Stimulated activated naive CD8-positive, alpha-beta T cell treated with anti-CD3 and anti-CD28 coated beads, Interleukin-15, Interleukin-2, amounts not matched to agents 100 ng/mL and 50 ng/mL, for 24 hours (primary cell): Measurements from ENCODE around the gene XPO1.
A peak's percentile ranks its signal among the peaks of the same experiment; 100 is the strongest.
"Not testable (repeated sequence)": the region's sequence is repeated elsewhere in the genome, so short reads cannot be mapped to it uniquely, and the experiment has no call there.

Source experiments
- H3K27ac Mint-ChIP-seq: one replicate; pipeline ENCODE4 v1.8.0; 2021; ENCODE audit warnings: mild to moderate bottlenecking, mixed read lengths
- H3K27me3 Mint-ChIP-seq: one replicate; pipeline ENCODE4 v1.8.0; 2021; ENCODE audit warnings: mixed read lengths
- H3K36me3 Mint-ChIP-seq: one replicate; pipeline ENCODE4 v1.8.0; 2021; ENCODE audit warnings: low read depth, mixed read lengths
- H3K4me1 Mint-ChIP-seq: one replicate; pipeline ENCODE4 v1.8.0; 2021; ENCODE audit warnings: low read depth, mixed read lengths
- H3K4me3 Mint-ChIP-seq: one replicate; pipeline ENCODE4 v1.8.0; 2021; ENCODE audit warnings: mild to moderate bottlenecking, mixed read lengths
- H3K9me3 Mint-ChIP-seq: one replicate; pipeline ENCODE4 v1.8.0; 2021; ENCODE audit warnings: mixed read lengths

The XPO1 gene

DNA sequence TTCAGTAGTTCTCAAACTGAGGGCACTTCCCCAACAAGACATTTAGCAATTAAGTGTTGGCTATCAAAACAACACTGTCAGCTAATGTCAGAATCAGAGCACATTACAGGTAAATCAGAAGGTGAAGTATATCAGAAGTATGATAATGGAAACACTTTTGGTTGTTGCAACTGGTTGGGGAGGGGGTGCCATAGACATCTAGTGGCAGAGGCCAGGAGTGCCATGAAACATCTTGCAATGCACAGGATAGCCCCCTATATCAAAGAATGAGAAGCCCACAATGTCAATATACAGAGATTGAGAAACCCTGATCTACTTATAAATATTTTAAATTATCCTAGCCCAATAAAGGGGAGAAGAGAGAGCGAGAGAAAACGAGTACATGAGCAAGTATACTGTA lies 4.9 kb upstream of the XPO1 start:
- Mint-ChIP-seq H3K9me3 (no peaks in the 10 kb centered on the region), H3K36me3 (no peaks in the 10 kb centered on the region), H3K27ac (no peak overlapping the region), H3K4me1 (peaks cover 15% of the 10 kb centered on the region), H3K27me3 (no peaks in the 10 kb centered on the region), H3K4me3 (no peak overlapping the region)

DNA sequence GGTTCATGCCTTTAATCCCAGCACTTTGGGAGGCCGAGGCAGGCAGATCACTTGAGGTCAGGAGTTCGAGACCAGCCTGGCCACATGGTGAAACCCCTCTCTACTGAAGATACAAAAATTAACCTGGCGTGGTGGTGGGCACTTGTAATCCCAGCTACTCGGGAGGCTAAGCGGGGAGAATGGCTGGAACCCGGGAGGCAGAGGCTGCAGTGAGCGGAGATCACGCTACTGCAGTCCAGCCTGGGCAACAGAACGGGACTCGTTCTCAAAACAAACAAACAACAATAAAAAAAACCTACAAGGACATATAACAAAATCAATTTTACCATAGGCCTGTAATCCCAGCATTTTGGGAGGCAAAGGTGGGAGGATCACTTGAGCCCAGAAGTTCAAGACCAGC lies 2.0 kb upstream of the XPO1 start:
- peak overlapping the region; percentile 100 for H3K27ac Mint-ChIP-seq
- H3K36me3 Mint-ChIP-seq = peaks cover 17% of the 10 kb centered on the region
- H3K4me1 Mint-ChIP-seq = peaks cover 32% of the 10 kb centered on the region
- not testable (repeated sequence) for H3K9me3 Mint-ChIP-seq, H3K4me3 Mint-ChIP-seq, H3K27me3 Mint-ChIP-seq

DNA sequence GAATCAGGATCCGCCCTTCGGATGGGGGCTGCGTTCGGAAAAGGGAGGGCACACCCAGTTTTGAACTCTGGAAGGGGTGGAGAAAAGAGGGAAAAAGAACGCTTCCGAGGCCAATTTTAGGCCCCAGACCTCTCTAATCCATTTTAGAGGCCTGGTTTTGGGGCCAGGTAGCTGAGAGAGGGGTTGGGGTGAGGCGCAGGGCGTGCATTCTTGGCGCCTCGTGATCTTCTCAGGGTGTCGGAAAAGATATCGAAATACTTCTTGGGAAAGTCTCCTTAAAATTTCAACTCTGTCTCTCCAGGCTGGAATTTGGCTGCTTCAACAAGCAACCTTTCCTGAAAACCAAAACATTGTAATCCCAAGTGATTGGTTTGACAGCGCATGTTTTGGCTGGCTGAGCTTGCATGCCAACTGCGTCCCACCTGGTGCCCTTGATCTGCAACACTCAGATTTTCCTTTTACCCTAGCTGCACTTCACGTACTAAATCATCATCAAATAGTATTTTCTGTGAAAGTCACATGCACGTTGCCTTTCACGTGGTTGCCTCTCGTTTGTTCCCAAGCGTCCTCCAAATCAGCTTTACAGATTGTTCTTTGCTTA lies 864 bp upstream of the XPO1 start:
- Mint-ChIP-seq H3K27me3 (no peaks in the 10 kb centered on the region), H3K36me3 (peaks cover 18% of the 10 kb centered on the region), H3K4me1 (peaks cover 44% of the 10 kb centered on the region), H3K9me3 (no peaks in the 10 kb centered on the region), H3K27ac (peak overlapping the region; percentile 100), H3K4me3 (peak overlapping the region; percentile 95)

DNA sequence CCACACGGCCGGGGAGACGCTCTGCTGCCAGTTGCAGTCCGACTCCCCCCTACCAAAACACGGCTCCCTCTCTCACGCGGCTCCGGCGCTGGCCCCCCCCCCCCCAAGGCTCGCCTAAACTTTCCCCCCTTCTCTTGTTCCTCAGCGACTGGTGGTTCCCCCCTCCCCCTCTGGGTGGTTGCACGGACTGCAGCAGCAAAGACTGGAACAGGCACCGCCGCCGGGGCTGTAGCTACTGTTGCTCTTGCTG lies 281 bp downstream of the XPO1 start:
- H3K9me3 Mint-ChIP-seq = no peaks in the 10 kb centered on the region
- H3K4me3 Mint-ChIP-seq = peak overlapping the region; percentile 95
- H3K27me3 Mint-ChIP-seq = no peaks in the 10 kb centered on the region
- H3K27ac Mint-ChIP-seq = peak overlapping the region; percentile 100
- peaks cover 51% of the 10 kb centered on the region for H3K4me1 Mint-ChIP-seq
- peaks cover 27% of the 10 kb centered on the region for H3K36me3 Mint-ChIP-seq

DNA sequence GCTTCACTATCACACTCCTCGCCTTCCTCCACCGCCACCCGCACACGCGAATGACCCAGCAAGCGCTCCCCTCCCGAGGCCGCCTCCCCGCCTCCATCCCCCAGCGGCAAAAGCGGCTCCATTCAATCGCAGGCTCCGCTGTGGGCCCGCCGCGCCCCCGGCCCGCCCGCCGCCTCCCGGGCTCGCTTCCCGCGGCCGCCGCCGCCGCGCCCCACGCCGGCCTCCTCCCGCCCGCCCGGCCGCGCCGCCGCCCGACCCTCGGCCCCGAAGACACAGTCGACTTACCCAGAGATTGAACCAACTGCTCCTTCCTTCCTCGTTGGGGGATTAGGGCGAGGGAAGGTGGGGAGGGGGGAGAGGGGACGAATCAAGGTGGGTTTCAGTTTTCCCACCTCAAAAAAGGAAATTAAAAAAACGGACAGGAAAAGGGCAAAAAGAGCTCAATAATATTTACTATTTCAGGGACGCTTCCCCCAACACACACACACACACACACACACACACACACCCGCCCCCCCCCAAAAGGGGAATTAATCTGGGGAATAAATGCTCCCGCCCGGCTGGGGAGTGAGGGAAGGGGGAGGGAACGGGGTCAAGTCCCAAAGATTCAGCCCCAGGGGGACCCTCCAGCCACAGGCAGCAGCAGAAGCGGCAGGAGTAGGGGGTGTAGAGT lies 743 bp downstream of the XPO1 start:
- Mint-ChIP-seq H3K36me3 (peaks cover 30% of the 10 kb centered on the region), H3K27me3 (no peaks in the 10 kb centered on the region), H3K4me1 (peaks cover 55% of the 10 kb centered on the region), H3K4me3 (peak overlapping the region; percentile 95), H3K9me3 (no peaks in the 10 kb centered on the region), H3K27ac (peak overlapping the region; percentile 100)

DNA sequence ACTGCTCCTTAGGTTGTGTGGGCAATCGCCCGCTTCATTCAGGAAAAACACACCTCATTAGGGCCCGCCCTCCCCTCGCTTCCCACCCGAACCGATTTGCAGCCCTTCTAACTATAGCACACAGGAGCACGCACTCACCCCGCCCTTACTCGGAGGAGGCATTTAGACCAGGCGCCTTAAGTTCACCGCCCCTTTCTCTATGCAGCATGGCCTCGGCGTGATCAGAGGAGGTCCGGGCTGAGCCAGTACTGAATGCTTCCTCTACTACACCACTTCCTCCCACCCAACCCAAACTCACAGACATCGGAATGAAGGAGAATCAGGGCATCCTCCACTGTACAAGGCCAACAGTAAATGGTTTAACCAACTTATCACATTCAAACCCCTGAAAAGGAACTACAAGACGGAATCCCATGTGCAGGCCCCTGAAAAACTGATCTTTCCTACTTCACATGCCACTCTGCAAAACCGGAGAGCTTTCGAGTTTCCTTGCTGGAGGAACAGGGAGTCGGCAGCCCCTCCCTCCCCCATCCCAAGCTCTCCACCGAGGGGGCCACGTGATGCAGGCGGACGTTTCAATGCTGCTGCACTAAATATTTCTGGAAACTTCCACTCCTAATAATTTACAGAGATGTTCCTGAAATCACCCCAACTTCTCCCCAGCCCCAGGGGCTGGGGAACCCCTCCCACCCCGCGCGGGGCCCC lies 1.4 kb downstream of the XPO1 start:
- Mint-ChIP-seq H3K27me3 (no peaks in the 10 kb centered on the region), H3K36me3 (peaks cover 35% of the 10 kb centered on the region), H3K27ac (peak overlapping the region; percentile 99), H3K4me3 (peak overlapping the region; percentile 95), H3K9me3 (no peaks in the 10 kb centered on the region), H3K4me1 (peaks cover 60% of the 10 kb centered on the region)

DNA sequence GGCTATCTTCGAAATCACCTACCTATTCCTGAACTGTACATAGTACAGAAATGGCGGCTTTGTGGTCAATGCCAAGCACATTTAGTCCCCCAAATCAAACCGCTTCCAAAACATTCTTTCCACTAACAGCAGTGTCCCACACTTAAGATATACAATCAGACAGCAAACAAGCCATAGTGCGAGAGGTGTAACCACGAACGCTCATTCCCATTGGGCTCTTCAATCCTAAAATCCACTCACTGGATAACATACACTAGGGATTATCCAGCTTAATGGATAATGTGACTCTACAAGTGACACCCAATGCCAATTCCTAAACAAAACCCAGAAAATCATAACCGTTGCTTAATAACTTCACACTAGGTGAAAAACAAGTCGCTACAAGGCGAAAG lies 2.0 kb downstream of the XPO1 start:
- H3K9me3 Mint-ChIP-seq = no peaks in the 10 kb centered on the region
- no peaks in the 10 kb centered on the region for H3K27me3 Mint-ChIP-seq
- H3K36me3 Mint-ChIP-seq = peaks cover 39% of the 10 kb centered on the region
- peaks cover 64% of the 10 kb centered on the region for H3K4me1 Mint-ChIP-seq
- peak overlapping the region; percentile 95 for H3K4me3 Mint-ChIP-seq
- peak overlapping the region; percentile 99 for H3K27ac Mint-ChIP-seq

DNA sequence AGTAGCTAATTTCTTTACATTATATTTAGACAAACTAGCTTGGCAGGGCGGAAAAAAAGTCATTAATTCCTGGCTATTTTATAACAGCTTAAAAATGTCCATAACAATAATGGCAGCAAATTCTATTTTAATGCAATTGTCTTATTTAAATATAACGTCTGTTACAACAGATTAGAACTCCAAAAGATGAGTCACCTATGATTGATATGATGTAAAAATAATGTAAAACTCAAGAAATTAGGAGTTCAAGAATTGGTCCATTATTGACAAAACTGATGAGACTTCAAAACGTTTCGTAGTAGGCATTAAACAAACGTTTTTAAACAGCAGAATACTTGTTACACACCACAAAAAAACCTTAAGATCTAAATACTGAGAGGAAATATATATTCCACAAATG lies 2.7 kb downstream of the XPO1 start:
- Mint-ChIP-seq H3K27me3 (no peaks in the 10 kb centered on the region), H3K9me3 (no peaks in the 10 kb centered on the region), H3K4me3 (peak overlapping the region; percentile 95), H3K36me3 (peaks cover 44% of the 10 kb centered on the region), H3K4me1 (peaks cover 71% of the 10 kb centered on the region), H3K27ac (peak overlapping the region; percentile 99)

DNA sequence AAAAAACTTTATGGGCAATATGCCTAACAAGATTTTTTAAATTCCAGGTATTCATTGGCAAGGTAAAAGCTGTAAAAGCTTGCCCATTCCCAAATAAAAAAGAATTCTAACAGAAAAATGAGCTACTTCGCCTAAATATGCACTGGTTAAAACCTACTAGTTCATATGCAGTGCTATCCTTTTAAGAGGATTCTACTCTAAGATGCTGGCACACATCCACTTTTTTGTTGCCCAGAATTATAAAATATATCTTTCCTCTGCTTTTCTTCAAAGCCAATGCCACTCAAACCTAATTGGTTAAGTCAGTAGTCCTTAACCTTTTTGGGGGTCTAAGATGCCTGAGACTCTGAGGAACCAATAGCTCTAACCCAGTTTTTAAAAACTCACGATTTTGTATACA lies 3.2 kb downstream of the XPO1 start:
- Mint-ChIP-seq H3K4me1 (peaks cover 75% of the 10 kb centered on the region), H3K9me3 (no peaks in the 10 kb centered on the region), H3K36me3 (peaks cover 49% of the 10 kb centered on the region), H3K4me3 (peak overlapping the region; percentile 95), H3K27me3 (no peaks in the 10 kb centered on the region), H3K27ac (peak overlapping the region; percentile 99)

DNA sequence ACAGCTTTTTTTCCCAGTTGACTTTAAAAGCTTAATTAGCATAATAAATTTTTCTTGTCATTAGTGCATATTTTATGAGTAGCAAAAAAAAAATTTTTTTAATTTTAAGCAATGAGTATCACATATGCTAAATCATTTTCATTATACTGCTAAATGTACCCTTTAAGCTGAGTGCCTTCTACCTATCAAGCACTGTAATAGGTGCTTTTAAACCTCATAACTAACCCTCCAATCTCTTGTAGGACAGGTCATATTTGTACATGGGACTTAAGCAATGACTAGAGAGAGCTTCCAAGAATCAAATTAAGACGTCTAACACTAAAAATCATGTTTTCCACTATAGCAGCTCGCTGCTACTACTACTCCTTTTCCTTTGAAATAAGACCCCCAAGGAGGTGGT lies 7.4 kb downstream of the XPO1 start:
- Mint-ChIP-seq H3K36me3 (peaks cover 66% of the 10 kb centered on the region), H3K4me3 (no peak overlapping the region), H3K27me3 (no peaks in the 10 kb centered on the region), H3K27ac (peak overlapping the region; percentile 45), H3K4me1 (peaks cover 77% of the 10 kb centered on the region), H3K9me3 (no peaks in the 10 kb centered on the region)

DNA sequence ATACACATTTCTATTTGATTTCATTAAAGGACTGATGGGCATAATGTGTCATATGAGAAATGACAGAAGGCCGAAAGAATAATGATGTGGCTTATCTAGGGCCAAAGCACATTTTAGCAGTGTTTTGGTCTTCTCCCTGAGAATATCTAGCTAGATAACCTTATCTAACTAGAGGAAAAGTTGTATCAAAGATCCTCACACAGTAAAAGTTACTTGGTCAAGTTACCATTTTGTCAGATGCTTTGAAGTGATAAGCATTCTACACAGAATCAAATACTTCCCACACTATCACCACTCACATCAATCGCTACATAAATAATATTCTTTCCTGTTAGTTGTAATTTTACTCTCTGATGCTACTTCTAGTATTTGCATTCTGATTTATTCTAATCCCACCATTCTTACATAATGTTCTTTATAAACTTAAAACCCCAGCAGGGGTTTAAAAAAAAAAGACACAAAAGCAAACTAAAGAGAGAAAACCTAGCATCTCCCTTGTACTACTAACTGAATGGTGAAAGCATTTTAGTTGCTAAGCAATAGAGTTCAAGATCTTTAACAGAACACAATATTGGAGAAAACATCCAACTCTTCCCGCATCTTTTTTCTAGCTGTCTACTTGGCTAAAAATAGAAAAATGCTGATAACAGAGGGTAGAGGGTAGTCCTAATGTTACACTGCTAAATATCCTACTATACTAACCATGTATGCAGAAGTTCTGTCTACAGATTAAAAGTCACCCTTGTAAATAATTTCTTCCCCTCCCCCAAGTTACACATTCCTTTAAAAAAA lies 8.0 kb downstream of the XPO1 start:
- no peaks in the 10 kb centered on the region for H3K27me3 Mint-ChIP-seq
- no peaks in the 10 kb centered on the region for H3K9me3 Mint-ChIP-seq
- H3K4me3 Mint-ChIP-seq = no peak overlapping the region
- H3K36me3 Mint-ChIP-seq = peaks cover 67% of the 10 kb centered on the region
- no peak overlapping the region for H3K27ac Mint-ChIP-seq
- H3K4me1 Mint-ChIP-seq = peaks cover 78% of the 10 kb centered on the region

DNA sequence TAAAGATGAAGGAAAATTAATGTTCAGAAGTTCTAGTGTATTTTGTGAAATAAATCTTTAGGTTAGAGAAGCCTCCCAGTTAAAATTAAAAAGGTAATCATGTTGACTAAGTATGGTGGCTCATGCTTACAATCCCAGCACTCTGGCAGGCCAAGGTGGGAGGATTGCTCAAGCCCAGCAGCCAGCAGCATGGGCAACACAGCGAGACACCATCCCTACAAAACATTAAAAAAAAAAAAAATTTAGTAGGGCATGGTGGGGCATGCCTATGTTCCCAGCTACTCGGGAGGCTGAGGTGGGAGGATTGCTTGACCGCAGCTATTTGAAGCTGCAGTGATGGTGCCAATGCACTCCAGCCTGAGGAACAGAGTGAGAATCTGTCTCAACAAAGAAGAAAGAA lies 17.9 kb downstream of the XPO1 start:
- Mint-ChIP-seq H3K4me1 (peaks cover 19% of the 10 kb centered on the region), H3K4me3 (no peak overlapping the region), H3K36me3 (peaks cover 76% of the 10 kb centered on the region), H3K27me3 (no peaks in the 10 kb centered on the region), H3K9me3 (no peaks in the 10 kb centered on the region), H3K27ac (no peak overlapping the region)

DNA sequence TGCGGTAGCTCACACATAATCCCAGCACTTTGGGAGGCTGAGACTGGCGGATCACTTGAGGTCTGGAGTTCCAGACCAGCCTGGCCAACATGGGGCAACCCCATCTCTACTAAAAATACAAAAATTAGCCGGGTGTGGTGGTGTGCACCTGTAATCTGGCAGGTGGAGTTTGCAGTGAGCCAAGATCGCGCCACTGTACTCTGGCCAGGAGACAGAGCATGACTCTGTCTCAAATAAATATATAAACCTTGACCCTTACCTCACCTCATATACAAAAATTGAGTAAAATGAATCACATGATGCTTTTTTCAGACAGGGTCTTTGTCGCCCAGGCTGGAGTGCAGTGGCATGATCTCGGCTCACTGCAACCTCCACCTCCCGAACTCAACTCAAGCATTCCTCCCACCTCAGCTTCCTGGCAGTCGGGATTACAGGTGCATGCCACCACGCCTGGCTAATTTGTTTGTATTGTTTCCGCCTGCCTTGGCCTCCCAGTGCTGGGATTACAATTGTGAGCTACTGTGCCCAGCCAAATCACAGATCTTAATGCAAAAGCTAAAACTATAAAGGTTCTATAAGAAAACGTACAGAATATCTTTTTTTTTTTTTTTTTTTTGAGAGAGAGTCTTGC lies 25.3 kb downstream of the XPO1 start:
- H3K27me3 Mint-ChIP-seq = no peaks in the 10 kb centered on the region
- H3K4me3 Mint-ChIP-seq = no peak overlapping the region
- peaks cover 10% of the 10 kb centered on the region for H3K4me1 Mint-ChIP-seq
- peaks cover 55% of the 10 kb centered on the region for H3K36me3 Mint-ChIP-seq
- no peak overlapping the region for H3K27ac Mint-ChIP-seq
- no peaks in the 10 kb centered on the region for H3K9me3 Mint-ChIP-seq

DNA sequence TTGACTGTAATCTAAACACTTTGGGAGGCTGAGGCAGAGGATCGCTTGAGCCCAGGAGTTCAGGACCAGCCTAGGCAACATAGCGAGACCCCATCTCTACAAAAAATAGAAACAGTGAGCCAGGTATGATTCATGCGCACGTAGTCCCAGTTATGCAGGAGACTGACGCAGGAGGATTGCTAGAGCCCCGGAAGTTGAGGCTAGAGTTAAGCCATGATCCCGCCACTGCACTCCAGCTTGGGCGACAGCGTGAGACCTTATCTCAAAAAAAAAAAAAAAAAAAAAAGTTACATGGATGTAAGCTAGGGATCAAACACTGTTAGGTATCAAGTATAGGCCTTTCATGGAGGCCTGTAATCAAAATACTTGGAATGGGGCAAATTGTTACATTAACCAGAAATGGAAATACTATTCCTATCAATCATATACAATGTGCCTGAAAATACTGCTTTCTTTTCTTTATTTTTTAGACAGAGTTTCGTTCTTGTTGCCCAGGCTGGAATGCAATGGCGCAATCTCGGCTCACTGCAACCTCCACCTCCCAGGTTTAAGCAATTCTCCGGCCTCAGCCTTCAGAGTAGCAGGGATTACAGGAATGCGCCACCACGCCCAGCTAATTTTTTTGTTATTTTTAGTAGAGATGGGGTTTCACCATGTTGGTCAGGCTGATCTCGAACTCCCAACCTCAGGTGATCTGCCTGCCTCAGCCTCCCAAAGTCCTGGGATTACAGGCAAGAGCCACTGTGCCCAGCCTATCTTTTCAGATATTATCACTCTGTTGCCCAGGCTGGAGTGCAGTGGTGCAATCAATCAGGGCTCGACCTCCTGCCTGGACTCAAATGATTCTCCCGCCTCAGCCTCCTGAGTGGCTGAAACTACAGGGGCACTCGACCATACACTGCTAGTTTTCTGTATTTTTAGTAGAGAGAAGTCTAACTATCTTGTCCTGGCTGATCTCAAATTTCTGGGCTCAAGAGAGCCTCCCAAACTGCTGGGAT lies 27.2 kb downstream of the XPO1 start:
- no peak overlapping the region for H3K4me3 Mint-ChIP-seq
- H3K9me3 Mint-ChIP-seq = no peaks in the 10 kb centered on the region
- peaks cover 10% of the 10 kb centered on the region for H3K4me1 Mint-ChIP-seq
- H3K27me3 Mint-ChIP-seq = no peaks in the 10 kb centered on the region
- no peak overlapping the region for H3K27ac Mint-ChIP-seq
- peaks cover 45% of the 10 kb centered on the region for H3K36me3 Mint-ChIP-seq
